Endodermal cell (in vitro differentiated cells): ENCODE results near the gene KAZN. TPM values are rescaled to one million over a fixed set of nuclear protein-coding genes. Genes with fewer than 3 reads are reported as not detected.

Experiments used
- DNase-seq: peaks from one replicate; pipeline ENCODE4 v3.0.0-alpha.2; 2017
- H3K27ac ChIP-seq: 2 replicates; pipeline ENCODE4 v1.5.1; 2013; ENCODE audit warnings: mild to moderate bottlenecking, low read depth, low read length, moderate library complexity
- H3K27me3 ChIP-seq: 2 replicates; pipeline ENCODE4 v1.6.1; 2013; ENCODE audit warnings: mild to moderate bottlenecking, low read length, moderate library complexity; ENCODE audit not compliant: insufficient read depth, control insufficient read depth, poor library complexity, severe bottlenecking
- H3K36me3 ChIP-seq: 2 replicates; pipeline ENCODE4 v1.7.0; 2013; ENCODE audit warnings: mild to moderate bottlenecking, low read length, moderate library complexity; ENCODE audit not compliant: control insufficient read depth, insufficient read depth
- H3K4me1 ChIP-seq: one replicate; pipeline ENCODE4 v1.7.0; 2013; ENCODE audit warnings: low read length; ENCODE audit not compliant: control insufficient read depth, insufficient read depth
- H3K4me3 ChIP-seq: 2 replicates; pipeline ENCODE4 v1.5.1; 2013; ENCODE audit warnings: mild to moderate bottlenecking, low read length, moderate library complexity
- H3K9ac ChIP-seq: 2 replicates; pipeline ENCODE4 v1.6.1; 2013; ENCODE audit warnings: mild to moderate bottlenecking, low read length, moderate library complexity; ENCODE audit not compliant: poor library complexity, severe bottlenecking; ENCODE audit errors: extremely low read depth
- H3K9me3 ChIP-seq: 2 replicates; pipeline ENCODE4 v1.6.1; 2013; ENCODE audit warnings: mild to moderate bottlenecking, low read length, moderate library complexity; ENCODE audit not compliant: control insufficient read depth
- H3K27ac Mint-ChIP-seq: 2 replicates; pipeline ENCODE4 v1.8.0; 2020; ENCODE audit warnings: mixed read lengths
- H3K27me3 Mint-ChIP-seq: 2 replicates; pipeline ENCODE4 v1.8.0; 2021; ENCODE audit warnings: mild to moderate bottlenecking, mixed read lengths; ENCODE audit not compliant: insufficient read depth
- H3K36me3 Mint-ChIP-seq: 2 replicates; pipeline ENCODE4 v1.8.0; 2020; ENCODE audit warnings: low read depth, mixed read lengths
- H3K4me1 Mint-ChIP-seq: 2 replicates; pipeline ENCODE4 v1.8.0; 2020; ENCODE audit warnings: mixed read lengths
- H3K4me3 Mint-ChIP-seq: 2 replicates; pipeline ENCODE4 v1.8.0; 2020; ENCODE audit warnings: mild to moderate bottlenecking, moderate library complexity, mixed read lengths
- H3K9me3 Mint-ChIP-seq: 2 replicates; pipeline ENCODE4 v1.8.0; 2020; ENCODE audit warnings: mild to moderate bottlenecking, mixed read lengths
- WGBS, 2 experiments: methylation state at CpG; one replicate each; pipeline versions ENCODE4 v1.1.5 to v1.1.7; 2013; ENCODE audit warnings: missing lambda C conversion rate in 2 of 2, mixed read lengths in 1 of 2; ENCODE audit not compliant: insufficient coverage in 1 of 2, insufficient read length in 1 of 2; 5-methylcytosine and 5-hydroxymethylcytosine counted together
- total RNA-seq, 2 donors: library from RNA; stranded (reverse); fragmentation: NEBNext Ultra II Directional in 1 of 2; extraction: Animal tissue kit (Norgen Biotek cat#: 25700) in 1 of 2; gene quantifications; 2 replicates in 1 of 2; 3 replicates in 1 of 2; pipeline ENCODE4 v1.2.1, GENCODE V29; 2021
- TF ChIP-seq, protein P1 (sequence below): fragments of 200-600 bp; sonication (generic); conservative IDR thresholded peaks from 2 replicates; pipeline ENCODE4 v1.5.0; 2021; ENCODE audit warnings: antibody characterized with exemption, mild to moderate bottlenecking

Gene KAZN
- total RNA-seq, 2 donors from 2014 or later = 12.4 to 13.9 TPM

DNA sequence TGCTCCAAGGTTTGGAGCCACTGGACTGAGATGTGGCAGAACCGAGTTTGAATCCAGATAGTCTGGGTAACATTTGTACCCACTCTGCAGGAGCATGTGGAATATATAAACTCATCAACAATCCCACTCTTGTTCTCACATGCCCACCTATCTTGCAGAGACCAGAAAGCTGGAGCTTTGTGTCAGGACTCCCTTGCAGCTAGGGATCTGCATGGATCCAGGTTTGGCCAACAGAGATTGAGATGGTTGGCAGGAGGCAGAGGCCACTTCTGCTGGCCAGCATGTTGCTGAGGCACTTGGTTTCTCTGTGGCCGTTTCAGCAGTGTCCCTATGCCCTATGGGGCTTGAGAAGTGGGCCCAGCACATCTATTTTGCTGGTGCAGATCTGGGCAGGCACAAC is 208.3 kb downstream of the KAZN start:
- Histone ChIP-seq H3K27ac (no peak overlapping the region), H3K9ac (no peak overlapping the region), H3K9me3 (peaks cover 24% of the 10 kb centered on the region), H3K4me3 (no peak overlapping the region), H3K36me3 (no peaks in the 10 kb centered on the region), H3K4me1 (no peaks in the 10 kb centered on the region), H3K27me3 (no peaks in the 10 kb centered on the region)
- Mint-ChIP-seq H3K27ac (no peak overlapping the region), H3K27me3 (no peaks in the 10 kb centered on the region), H3K4me1 (no peaks in the 10 kb centered on the region), H3K36me3 (peaks cover 12% of the 10 kb centered on the region), H3K9me3 (peaks cover 35% of the 10 kb centered on the region), H3K4me3 (no peak overlapping the region)
- DNase-seq = no peak
- WGBS, 2 experiments = 96% methylated on average over 2 of the region's 2 CpGs; no CpG with 5 or more reads in 1 of the 2 experiments
- TF ChIP-seq, protein P1, sequence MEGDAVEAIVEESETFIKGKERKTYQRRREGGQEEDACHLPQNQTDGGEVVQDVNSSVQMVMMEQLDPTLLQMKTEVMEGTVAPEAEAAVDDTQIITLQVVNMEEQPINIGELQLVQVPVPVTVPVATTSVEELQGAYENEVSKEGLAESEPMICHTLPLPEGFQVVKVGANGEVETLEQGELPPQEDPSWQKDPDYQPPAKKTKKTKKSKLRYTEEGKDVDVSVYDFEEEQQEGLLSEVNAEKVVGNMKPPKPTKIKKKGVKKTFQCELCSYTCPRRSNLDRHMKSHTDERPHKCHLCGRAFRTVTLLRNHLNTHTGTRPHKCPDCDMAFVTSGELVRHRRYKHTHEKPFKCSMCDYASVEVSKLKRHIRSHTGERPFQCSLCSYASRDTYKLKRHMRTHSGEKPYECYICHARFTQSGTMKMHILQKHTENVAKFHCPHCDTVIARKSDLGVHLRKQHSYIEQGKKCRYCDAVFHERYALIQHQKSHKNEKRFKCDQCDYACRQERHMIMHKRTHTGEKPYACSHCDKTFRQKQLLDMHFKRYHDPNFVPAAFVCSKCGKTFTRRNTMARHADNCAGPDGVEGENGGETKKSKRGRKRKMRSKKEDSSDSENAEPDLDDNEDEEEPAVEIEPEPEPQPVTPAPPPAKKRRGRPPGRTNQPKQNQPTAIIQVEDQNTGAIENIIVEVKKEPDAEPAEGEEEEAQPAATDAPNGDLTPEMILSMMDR = no peak

- DNase-seq = no peak
- no peak overlapping the region for H3K4me3 Mint-ChIP-seq
- H3K9me3 Mint-ChIP-seq = peaks cover 35% of the 10 kb centered on the region
- TF ChIP-seq, protein P1 = no peak
- no peak overlapping the region for H3K27ac Mint-ChIP-seq
- Histone ChIP-seq H3K4me3 (no peak overlapping the region), H3K27me3 (no peaks in the 10 kb centered on the region), H3K36me3 (no peaks in the 10 kb centered on the region), H3K9ac (no peak overlapping the region), H3K4me1 (no peaks in the 10 kb centered on the region), H3K27ac (no peak overlapping the region), H3K9me3 (peaks cover 24% of the 10 kb centered on the region)
- WGBS, 2 experiments = 90% methylated on average over 2 of the region's 2 CpGs; no CpG with 5 or more reads in 1 of the 2 experiments
- H3K27me3 Mint-ChIP-seq = no peaks in the 10 kb centered on the region
- no peaks in the 10 kb centered on the region for H3K4me1 Mint-ChIP-seq
- H3K36me3 Mint-ChIP-seq = peaks cover 12% of the 10 kb centered on the region
Measured at GRCh38 chr1:14808768-14809167, 210.3 kb downstream of the KAZN start.

GRCh38 chr1:14809191-14809981 is 210.9 kb downstream of the KAZN start:
- H3K4me3 Mint-ChIP-seq = no peak overlapping the region
- no peak overlapping the region for H3K27ac Mint-ChIP-seq
- no peak for DNase-seq
- Histone ChIP-seq H3K27me3 (no peaks in the 10 kb centered on the region), H3K4me1 (no peaks in the 10 kb centered on the region), H3K4me3 (no peak overlapping the region), H3K9me3 (peaks cover 24% of the 10 kb centered on the region), H3K9ac (no peak overlapping the region), H3K27ac (no peak overlapping the region), H3K36me3 (no peaks in the 10 kb centered on the region)
- WGBS, 2 experiments = 95 to 98% methylated on average over 6 to 9 of the region's 9 CpGs
- TF ChIP-seq, protein P1 = no peak
- H3K4me1 Mint-ChIP-seq = no peaks in the 10 kb centered on the region
- no peaks in the 10 kb centered on the region for H3K27me3 Mint-ChIP-seq
- peaks cover 12% of the 10 kb centered on the region for H3K36me3 Mint-ChIP-seq
- H3K9me3 Mint-ChIP-seq = peaks cover 35% of the 10 kb centered on the region
